HG02981 (cell line): Measurements from ENCODE around the gene ELL.

Experiments used
- ATAC-seq: cut with Tn5 transposase; IDR thresholded peaks from one replicate; pipeline ENCODE4 v1.9.1; 2021; ENCODE audit warnings: mild to moderate bottlenecking, moderate library complexity; ENCODE audit not compliant: unreplicated experiment

The ELL gene

DNA sequence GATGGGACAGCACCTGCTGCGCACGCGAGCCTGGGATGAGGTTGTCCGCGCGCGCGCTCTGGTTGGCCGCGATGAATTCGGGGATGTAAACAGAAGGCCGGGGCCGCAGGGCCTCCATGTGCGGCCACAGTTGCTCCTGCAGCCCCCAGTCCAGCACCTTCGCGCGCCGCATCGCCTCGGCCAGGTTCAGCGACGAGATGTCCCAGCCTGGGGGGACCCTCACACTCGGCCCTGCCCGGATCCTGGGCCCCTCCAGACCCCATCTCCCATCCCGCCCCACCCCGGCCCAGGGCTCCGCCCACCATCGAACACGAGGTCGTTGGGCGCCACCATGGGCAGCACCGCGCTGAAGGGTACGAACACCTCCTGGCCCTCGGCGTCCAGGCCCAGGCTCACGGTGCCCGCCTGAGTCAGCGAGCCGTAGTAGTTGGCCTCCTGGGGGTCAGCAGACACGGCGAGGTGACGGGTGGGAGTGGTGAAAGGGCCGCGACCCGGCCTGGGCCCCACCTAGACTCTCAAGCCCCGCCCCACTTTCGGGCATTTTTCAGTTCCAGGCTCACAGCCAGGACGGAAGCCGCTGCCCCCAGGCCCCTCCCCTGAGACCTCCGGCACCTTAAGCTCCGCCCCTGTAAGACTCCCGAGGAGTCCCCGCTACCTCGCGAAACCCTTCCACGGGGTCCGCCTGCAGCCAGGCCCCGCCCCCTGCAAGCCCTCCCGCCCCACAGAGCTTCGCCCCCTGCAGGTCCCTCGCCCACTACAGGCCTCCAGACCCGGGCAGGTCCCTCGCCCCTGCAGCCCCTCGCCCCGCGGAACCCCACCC lies 85.0 kb downstream of the ELL start:
- peak; percentile 49 for ATAC-seq

DNA sequence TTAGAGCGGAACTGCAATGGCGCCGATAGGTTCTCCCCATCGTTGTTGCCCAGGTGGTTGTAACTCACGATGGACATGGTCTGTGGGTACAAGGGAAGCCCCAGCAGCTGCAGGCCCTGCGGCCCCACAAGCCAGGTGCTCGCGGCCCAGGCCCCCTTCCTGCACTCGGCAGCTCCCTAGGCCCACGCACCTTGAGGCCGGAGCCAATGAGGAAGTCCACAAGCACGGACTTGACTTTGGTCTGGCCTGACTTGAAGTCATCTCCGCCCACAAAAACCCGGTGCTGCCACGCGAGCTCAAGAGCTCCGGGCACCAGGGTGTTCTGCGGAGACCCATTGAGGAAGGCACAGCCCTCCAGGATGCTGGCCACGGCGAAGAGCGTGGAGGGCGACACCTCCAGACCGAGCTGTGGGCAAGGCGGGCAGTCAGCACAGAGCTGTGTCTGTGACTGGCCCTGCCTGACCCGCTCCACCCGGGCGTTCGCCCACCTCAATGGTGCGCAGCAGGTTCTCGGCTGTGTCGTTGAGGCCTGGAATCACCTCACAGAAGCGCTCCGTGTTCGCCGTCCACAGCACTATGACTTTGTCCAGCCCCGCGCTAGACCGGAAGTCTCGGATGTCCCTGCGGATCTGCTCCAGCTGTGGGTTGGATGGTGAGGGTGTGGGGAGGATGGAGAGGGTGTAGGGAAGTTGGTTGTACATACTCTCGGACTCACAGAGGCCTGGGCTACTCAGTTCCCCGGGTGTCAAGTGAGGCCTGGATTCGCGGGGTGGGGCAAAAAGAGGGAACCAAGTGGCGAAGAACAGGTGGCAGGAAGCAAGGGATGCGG lies 85.8 kb downstream of the ELL start:
- ATAC-seq: no peak

DNA sequence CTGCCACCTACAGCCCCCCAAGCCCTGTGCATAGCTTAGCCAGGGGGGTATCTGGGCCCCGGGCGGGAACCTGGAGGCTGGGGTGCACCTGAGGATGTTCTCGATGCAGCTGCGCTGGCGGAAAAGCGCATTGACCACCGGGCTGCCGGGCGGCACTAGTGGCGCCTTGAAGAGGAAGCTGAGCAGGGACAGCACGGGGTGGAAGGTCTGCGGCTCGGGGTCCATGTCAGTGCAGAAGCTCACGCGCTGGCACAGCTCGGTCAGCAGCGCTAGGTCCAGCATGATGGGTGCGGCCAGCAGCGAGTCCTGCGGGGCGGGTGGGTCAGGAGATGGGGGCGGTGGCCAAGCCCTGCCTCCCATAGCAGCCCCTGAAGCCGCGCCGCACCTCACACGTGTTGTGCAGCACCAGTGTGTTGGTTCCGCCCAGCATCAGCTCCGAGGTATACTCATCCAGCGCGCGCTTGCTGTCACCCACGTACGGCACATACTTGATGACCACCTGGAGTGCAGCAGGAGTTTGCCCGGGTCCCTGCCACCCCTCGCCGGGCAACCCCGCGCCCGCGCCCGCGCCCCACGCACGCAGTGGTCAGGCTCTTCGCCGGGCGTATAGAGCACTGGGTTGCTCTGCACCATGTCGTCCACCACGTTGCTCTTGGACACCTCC lies 86.6 kb downstream of the ELL start:
- no peak for ATAC-seq

DNA sequence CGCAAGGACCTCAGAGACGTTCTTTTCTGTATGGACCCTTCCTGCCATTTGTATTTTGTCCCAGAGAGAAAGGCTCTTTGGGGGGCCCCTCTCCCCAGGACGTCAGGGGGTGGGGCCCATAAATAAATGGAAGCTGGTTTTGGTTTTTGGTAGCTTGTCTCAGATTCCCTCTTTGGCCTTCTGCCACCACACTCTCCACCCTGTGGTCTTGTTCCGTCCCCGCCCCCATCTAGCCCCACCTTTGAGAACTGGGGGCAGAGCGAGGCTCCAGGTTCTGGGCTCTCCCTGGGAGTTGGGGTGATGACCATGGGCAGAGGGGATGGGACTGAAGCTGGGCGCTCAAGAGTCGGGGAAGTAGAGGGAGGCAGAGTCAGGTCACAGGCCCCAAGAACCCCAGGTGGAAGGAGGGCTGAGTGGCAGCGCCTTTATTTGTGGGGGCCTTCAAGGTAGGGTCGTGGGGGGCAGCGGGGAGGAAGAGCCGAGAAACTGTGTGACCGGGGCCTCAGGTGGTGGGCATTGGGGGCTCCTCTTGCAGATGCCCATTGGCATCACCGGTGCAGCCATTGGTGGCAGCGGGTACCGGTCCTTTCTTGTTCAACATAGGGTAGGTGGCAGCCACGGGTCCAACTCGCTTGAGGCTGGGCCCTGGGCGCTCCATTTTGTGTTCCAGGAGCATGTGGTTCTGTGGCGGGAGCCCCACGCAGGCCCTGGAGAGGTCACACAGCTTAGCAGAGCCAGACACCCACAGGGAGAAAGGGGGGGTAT lies 87.3 kb downstream of the ELL start:
- no peak for ATAC-seq

DNA sequence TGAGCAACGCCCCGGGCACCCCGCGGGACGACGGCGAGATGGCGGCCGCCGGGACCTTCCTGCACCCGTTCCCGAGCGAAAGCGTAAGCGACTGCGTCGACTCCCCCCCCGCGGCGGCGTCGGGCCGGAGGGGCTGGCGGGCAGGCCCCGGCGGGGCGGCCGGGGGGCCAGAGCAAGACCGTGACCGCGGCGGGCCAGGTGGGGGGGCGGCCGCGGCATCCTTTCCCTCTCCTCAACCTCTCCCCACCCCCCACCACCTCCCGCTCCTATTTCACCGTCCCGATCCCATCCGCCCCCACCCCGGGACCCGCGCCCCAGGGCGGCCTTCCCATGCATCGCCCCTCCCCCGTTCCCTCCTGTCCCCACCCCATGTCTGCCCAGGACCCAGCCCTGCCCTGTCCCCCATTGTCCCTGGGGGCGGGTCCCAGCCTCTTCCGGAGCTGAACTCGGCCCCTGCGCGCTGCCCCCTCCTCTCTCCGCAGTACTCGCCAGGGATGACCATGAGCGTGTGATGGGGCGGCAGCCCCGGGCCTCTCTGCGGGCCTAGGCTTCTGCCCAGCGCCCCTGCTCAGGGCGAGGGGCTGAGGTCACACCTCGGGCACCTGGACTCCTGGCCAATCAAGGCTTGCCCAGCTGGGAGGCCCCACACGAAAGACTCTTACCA lies 88.0 kb downstream of the ELL start:
- ATAC-seq: no peak

DNA sequence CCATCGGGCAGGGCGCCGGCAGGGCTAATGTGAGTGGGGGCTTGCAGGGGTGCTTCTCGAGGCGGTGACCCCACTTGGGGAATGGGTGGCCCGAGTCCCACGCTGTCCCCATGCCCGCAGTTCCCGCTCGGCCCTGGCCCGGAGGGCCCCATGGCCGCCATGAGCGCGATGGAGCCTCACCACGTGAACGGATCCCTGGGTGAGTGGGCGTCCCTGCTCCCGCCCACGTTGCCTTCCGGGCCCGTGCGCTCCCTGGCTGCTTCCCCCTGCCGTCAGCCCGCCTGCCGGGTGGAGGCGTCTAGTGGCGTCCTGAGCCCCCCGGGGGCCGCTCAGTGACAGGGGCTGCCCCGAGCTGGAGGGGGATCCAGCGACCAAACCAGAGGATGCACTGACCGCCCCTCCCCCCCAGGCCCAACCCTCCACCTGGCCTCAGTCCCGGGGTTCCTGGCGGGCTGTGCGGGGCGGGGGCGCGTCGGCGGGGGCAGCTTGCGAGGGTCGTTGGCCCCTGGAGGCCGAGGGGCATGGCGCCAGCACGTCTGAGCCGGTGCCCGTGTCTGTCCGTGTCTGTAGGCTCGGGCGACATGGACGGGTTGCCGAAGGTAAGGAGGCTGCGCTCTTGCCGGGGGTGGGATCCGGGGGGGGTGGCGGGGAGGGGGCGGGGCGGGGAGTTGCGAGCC lies 88.7 kb downstream of the ELL start:
- no peak for ATAC-seq

DNA sequence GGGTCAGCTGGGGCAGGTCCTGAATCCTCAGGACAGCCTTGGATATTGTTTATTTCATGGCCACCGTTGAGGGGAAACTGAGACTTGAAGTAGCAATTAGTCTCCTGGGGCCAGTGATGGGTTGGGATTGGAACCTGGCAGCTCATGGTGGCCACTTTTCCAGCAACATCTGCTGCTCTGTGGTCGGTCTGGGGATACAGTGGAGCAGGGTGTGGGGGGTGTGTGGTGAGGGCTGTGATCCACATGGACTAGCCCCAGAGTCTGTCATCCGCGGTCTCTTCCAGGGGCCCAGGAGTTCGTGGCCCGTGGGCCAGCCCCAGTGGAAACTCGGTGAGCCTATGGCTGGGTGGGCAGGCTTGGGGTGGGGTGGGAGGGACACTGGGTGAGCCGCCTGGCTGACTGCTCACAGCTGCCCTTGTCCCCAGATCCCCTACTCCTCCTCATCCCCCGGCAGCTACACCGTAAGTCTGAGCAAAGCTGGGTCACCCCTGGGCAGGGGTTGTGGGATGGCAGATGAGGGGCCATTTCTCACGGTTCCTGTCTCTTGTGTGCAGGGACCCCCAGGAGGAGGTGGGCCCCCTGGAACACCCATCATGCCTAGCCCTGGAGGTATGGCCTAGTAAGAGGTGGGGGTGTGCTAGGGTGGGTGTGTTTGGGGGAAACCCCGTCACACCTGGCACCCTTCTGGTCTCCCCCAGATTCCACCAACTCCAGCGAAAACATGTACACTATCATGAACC lies 89.4 kb downstream of the ELL start:
- no peak for ATAC-seq

DNA sequence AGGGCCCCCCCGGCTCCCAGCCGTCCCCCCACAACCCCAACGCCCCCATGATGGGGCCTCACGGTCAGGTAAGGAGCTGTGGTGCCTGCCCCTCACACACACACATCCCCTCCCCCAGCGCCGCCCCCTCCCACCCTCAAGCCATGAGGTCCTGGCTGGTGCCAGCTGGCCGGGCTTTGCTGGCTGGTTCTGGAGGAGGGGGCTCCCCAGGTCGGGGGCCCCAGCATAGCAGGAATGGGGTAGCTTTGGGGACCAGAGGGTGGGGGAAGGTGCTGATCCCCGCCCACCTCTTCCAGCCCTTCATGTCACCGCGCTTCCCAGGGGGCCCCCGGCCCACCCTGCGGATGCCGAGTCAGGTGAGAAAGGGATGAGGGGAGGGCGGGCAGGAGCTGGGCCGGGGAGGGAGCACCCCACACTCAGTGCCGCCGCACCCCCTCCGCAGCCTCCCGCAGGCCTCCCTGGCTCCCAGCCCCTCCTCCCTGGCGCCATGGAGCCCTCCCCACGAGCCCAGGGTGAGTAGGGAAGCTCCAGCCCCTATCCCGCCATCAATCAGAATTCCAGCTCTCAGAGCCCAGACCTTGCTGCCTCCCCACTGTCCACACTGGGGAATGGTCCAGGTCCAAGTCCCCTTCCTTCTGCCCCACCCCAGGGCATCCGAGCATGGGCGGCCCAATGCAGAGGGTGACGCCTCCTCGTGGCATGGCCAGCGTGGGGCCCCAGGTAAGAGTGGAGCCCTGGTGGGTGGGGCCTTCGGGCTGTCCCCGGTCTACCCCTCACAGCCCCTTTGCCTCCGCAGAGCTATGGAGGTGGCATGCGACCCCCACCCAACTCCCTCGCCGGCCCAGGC lies 90.3 kb downstream of the ELL start:
- no peak for ATAC-seq

DNA sequence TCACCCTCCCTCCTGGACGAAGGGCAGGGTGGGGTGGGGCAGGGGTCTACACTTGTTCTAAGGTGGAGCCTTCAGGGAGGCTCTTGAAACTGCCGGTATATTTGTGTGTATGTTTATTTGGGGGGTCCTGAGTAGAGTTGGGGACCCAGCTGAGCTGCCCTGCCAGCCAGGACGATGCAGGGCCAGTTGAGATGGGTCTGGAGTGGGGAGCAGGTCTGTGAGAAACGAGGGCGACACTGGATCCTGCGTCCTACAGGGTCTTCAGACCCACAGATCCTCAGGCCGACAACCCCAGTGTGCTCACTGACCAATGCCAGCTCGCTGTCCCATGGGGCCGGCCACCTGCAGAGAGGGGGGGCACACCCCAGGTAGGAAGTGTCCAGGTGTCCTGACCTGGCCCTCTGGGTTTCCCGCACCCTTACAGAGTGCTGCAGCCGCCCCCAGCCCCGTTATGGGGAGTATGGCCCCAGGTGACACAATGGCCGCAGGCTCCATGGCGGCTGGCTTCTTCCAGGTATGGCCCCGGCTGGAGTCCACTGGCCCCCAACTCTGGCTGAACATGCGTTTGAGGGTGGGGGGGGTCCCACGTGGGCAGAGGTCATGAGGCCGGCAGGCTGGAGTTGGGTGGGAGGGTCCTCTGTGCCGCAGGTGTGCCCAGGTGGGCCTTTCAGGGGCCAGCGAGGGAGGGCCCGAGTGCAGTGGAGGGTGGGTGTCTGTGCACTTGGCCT lies 91.3 kb downstream of the ELL start:
- ATAC-seq: no peak

DNA sequence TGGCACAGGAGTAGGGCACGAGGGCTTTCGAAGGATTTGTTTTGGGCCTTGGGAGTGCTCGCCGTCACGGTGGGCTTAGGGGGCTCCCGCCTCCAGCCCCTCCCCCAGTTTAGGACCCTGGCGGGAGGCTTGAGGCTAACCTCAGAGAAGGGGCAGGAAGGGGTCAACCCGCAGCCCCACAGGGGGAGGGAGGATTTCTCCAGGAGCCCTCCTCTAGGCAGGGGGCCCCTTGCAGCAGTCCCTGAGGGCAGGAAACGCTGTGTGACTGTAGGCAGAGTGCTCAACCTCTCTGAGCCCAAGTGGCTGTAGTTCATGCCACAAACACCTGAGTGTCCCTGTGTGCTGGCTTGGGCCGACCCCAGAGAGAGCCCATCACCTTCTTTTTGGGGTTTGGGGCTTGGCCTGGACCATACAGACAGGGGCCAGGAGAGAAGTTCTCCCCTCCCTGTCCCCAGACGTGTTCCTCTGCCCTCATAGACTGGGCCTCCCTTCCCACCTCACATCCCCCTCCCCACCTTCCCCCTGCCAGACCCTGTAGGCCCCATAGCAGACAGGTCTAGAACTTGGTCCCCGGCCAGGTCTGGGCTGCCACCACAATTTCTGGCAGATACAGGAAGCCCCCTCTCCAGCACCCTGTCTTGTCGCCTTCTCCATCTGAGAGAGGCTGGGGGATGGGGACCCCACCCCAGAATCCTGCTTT lies 92.0 kb downstream of the ELL start:
- ATAC-seq: no peak

DNA sequence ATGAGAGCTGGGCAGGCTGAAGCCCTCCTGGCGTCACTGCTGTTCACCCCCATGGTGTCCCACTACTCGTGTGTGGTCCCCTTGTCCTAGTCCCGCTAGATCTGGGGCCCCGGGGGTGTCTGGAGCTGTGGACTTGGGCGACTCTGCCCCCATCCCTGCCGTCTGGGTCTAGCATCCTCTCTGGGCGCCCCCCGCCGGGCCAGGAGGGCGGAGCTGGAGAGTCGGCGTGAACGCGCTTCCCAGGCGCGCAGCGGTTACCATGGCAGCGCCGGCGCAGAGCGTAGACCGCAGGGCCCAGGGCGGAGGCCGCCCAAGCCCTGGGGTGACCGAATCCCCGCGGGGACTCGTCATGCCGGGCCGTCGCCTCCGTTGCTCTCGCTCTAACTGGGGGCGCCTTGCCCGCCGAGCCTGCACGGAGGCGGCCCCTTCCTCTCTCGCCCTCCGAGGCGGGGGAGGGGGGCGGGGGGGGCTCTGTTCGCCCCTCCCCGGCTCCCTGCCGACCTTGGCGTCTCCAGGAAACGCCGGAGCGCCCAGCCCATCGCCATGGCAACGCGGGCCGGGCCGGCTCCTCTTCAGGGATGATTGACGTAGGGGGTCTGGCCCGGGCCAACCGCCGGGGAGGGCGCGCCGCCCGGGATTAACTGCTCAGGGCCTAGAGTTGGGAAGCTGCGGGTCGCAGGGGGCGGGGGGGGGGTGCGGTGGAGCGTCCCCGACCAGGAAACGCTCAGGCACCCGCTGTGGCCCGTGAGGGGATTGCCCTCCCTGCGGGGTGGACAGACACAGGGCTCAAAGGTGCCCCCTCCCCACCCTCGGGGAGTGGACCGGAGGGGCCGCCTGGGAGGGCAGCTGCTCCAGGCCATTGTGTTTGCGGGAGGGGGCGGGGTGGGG lies 92.8 kb downstream of the ELL start:
- ATAC-seq: peak; percentile 54

DNA sequence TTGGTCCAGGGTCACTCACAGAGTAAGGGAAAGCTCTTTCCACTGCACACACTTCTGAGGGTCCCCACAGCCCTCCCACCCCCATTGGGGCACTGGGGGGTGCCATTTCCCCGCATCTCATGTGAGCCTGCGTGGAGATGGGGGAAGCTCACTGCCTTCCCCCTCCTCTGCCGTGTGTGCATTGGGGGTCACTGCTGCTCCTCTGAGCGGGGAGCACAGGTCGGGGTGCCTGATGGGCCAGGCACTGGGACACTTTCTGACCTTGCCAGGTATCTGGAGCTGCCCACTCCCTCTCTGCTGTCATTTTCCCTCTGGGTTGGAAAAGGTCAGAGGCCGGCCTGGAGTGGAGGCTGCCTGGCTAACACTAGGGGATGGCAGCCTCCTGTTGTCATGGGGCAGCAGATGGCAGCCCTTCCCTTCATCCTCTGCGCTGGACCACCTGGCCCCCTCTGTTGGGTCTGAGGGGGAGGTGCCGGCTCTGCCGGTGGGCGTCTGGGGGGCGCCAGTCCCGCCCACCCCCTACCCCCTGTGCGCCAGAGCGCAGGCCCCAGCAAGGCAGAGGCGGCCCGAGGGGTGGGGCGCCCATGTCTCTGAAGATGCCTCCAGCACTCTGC lies 93.6 kb downstream of the ELL start:
- ATAC-seq: no peak

DNA sequence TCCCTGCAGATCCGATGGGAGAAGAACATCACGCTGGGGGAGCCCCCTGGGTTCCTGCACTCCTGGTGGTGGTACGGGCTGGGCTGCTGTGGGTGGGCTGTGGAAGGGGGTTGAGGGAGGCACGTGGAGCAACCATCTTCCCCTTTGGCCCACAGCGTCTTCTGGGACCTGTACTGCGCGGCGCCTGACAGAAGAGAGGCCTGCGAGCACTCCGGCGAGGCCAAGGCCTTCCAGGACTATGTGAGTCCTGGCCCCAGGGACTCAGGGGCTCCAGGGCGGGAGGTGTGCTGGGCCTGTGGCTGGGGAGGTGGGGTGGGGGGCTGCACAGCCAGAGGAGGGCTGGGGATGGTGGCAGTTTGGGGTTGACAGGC lies 94.1 kb downstream of the ELL start:
- ATAC-seq: no peak

DNA sequence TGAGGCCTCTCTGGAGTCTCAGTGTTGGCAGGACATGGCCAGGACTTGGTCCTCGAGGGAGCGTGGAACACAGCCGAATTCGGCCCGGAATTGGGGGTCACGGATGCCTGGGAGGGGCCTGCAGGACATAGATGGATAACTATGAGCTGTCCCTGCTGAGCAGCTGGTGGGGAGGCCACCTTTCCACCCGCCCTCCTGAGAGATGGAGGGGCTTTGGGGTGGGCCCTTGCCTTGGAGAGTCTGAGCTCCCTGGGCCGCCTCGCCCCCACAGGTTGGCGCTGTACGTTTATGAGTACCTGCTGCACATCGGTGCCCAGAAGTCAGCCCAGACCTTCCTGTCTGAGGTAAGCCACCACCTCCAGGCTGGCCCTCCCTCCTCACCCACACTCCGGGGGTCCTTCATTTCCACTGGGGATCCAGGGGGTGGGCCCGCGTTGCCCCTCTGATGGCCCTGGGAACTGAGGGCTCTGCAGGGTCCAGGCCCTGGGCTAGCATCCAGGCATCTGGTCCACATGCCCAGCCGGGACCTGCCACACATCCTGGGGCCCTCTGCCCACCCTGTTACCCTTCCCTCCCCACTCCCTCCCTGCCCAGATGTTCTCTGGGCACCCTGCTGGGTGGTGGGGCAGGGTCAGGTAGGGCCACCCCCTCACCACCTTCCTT lies 94.7 kb downstream of the ELL start:
- ATAC-seq: no peak

DNA sequence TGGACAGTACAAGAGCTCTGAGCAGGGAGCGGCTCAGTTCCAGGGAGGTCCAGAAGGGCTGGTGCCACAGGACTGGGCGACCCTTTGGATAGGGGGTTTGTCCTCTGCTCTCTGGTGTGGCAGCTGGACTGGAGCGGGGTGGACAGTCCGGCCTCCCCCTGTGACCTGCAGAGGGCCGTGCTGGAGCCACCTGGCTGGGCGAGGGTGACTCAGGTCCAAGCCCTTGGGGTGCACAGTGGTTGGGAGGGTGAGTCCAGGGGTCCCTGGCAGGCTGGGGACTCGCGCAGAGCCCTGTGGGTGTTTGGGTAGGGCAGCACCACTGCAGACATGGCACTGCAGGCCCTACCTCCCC lies 95.5 kb downstream of the ELL start:
- ATAC-seq: no peak
